B cell (primary cell): ENCODE measurements around the gene CDH13. TPM values are rescaled to one million over a fixed set of nuclear protein-coding genes. Genes with fewer than 3 reads are reported as not detected.

ENCODE experiments used
- ATAC-seq: fragments of 200-7000 bp; cut with Tn5 transposase; one replicate; pipeline ENCODE4 v1.10.0; 2021; ENCODE audit warnings: low read depth, mild to moderate bottlenecking, moderate number of reproducible peaks, moderate library complexity
- CTCF ChIA-PET: fragments of 350-600 bp; sonication (Branson Sonifier 250); formaldehyde crosslinking; loops from one replicate; lab custom pipeline; 2021; ENCODE audit warnings: antibody characterized with exemption, inconsistent platforms; lab: Charles Lee
- POLR2A ChIA-PET: fragments of 350-600 bp; sonication (Branson Sonifier 250); formaldehyde crosslinking; loops from one replicate; lab custom pipeline; 2021; ENCODE audit warnings: antibody characterized with exemption; lab: Charles Lee
- DNase-seq: peaks from one replicate; pipeline ENCODE4 v3.0.0; 2013
- H2AFZ ChIP-seq: 2 replicates; pipeline ENCODE4 v1.6.1; 2012; ENCODE audit warnings: mild to moderate bottlenecking, low read depth, low read length; ENCODE audit not compliant: insufficient read depth, poor library complexity, severe bottlenecking
- H3K27ac ChIP-seq, 2 donors: 1 replicate in 1 of 2; 2 replicates in 1 of 2; pipeline ENCODE4 v1.5.1; 2012 to 2013; ENCODE audit warnings: low read length in 2 of 2, mild to moderate bottlenecking in 2 of 2, moderate library complexity in 1 of 2
- H3K27me3 ChIP-seq, 4 experiments: fragments of 200-600 bp in 1 of 4; sonication (generic) in 1 of 4; replicated peaks in 1 of 4; 1 replicate in 2 of 4; 2 replicates in 2 of 4; pipeline versions ENCODE4 v1.6.1 to v1.7.0; 2013 to 2016; ENCODE audit warnings: low read length in 3 of 4, mild to moderate bottlenecking in 2 of 4, mixed read lengths in 1 of 4, moderate library complexity in 1 of 4; ENCODE audit not compliant: insufficient read depth in 4 of 4, control insufficient read depth in 3 of 4; ENCODE audit errors: control extremely low read depth in 1 of 4
- H3K36me3 ChIP-seq, 2 experiments: replicated peaks in 1 of 2; 1 replicate in 1 of 2; 2 replicates in 1 of 2; pipeline versions ENCODE4 v1.6.1 to v1.7.1; 2013; ENCODE audit warnings: low read length in 1 of 2; ENCODE audit not compliant: insufficient read depth in 2 of 2, control insufficient read depth in 1 of 2; ENCODE audit errors: control extremely low read depth in 1 of 2, extremely low read depth in 1 of 2
- H3K4me1 ChIP-seq, 2 donors: fragments of 200-600 bp in 1 of 2; sonication (generic) in 1 of 2; 1 replicate in 1 of 2; 2 replicates in 1 of 2; pipeline versions ENCODE4 v1.5.1 to v1.6.1; 2013 to 2017; ENCODE audit warnings: low read length in 2 of 2; ENCODE audit not compliant: control insufficient read depth in 2 of 2, insufficient read depth in 2 of 2
- H3K4me2 ChIP-seq: replicated peaks from 2 replicates; pipeline ENCODE3; 2012; ENCODE audit warnings: mild to moderate bottlenecking, low read depth, low read length; ENCODE audit not compliant: poor library complexity, severe bottlenecking
- H3K4me3 ChIP-seq, 5 experiments: fragments of 200-600 bp in 1 of 5; sonication (generic) in 1 of 5; 1 replicate in 3 of 5; 2 replicates in 2 of 5; pipeline versions ENCODE4 v1.5.1 to v1.7.0; 2011 to 2016; ENCODE audit warnings: low read length in 4 of 5, mild to moderate bottlenecking in 4 of 5, low read depth in 2 of 5, control low read depth in 1 of 5, moderate library complexity in 1 of 5; ENCODE audit not compliant: insufficient read depth in 1 of 5; ENCODE audit errors: control extremely low read depth in 1 of 5, extremely low read depth in 1 of 5
- H3K79me2 ChIP-seq: fragments of 200-600 bp; sonication (generic); one replicate; pipeline ENCODE4 v1.6.0; 2016; ENCODE audit warnings: low read length; ENCODE audit not compliant: control insufficient read depth, insufficient read depth
- H3K9ac ChIP-seq: fragments of 200-600 bp; sonication (generic); 2 replicates; pipeline ENCODE4 v1.6.1; 2017; ENCODE audit warnings: mild to moderate bottlenecking, low read length, moderate library complexity
- H3K9me3 ChIP-seq, 3 donors: one replicate each; pipeline versions ENCODE4 v1.6.1 to v1.7.1; 2013; ENCODE audit warnings: low read length in 2 of 3; ENCODE audit not compliant: control insufficient read depth in 2 of 3, insufficient read depth in 1 of 3; ENCODE audit errors: control extremely low read depth in 1 of 3
- H4K20me1 ChIP-seq: 2 replicates; pipeline ENCODE4 v1.6.0; 2012; ENCODE audit warnings: mild to moderate bottlenecking, low read length; ENCODE audit not compliant: insufficient read depth, control insufficient read depth, poor library complexity, severe bottlenecking
- H3K27ac Mint-ChIP-seq: one replicate; pipeline ENCODE4 v1.8.0; 2021; ENCODE audit warnings: mixed read lengths
- H3K27me3 Mint-ChIP-seq: one replicate; pipeline ENCODE4 v1.8.0; 2021; ENCODE audit warnings: mixed read lengths
- H3K4me1 Mint-ChIP-seq: one replicate; pipeline ENCODE4 v1.8.0; 2021; ENCODE audit warnings: mixed read lengths
- H3K4me3 Mint-ChIP-seq: one replicate; pipeline ENCODE4 v1.8.0; 2021; ENCODE audit warnings: mixed read lengths
- H3K9me3 Mint-ChIP-seq: one replicate; pipeline ENCODE4 v1.8.0; 2022; ENCODE audit warnings: mixed read lengths; ENCODE audit not compliant: insufficient read depth
- CTCF ChIP-seq: fragments of 200-600 bp; IDR thresholded peaks from one replicate; pipeline ENCODE4 v1.8.0; 2022; ENCODE audit warnings: antibody characterized with exemption, mild to moderate bottlenecking
- EZH2 ChIP-seq: IDR thresholded peaks from 2 replicates; pipeline ENCODE4 v1.6.1; 2012; ENCODE audit warnings: borderline replicate concordance, low read depth, mild to moderate bottlenecking, moderate library complexity, low read length; ENCODE audit not compliant: insufficient read depth, poor library complexity, severe bottlenecking
- WGBS: methylation state at CpG from one replicate; pipeline ENCODE4 v1.1.5; 2013; ENCODE audit warnings: missing lambda C conversion rate; ENCODE audit not compliant: insufficient coverage; 5-methylcytosine and 5-hydroxymethylcytosine counted together
- intact Hi-C: fragments of 100-400 bp; cut with micrococcal nuclease; formaldehyde crosslinking; loops from one replicate; pipeline ENCODE4 v1.10.0; 2022
- polyA plus RNA-seq: library from polyadenylated mRNA; depleted of rRNA; stranded (reverse); fragments of >200 nt; gene quantifications from 2 replicates; pipeline ENCODE4 v1.2.3, GENCODE V29; 2012
- total RNA-seq, 2 donors: library from RNA; stranded (reverse); fragments of 120-200 nt in 1 of 2; gene quantifications; 1 replicate in 1 of 2; 2 replicates in 1 of 2; pipeline versions ENCODE4 v1.2.3 to v1.2.4, GENCODE V29; 2013 to 2022

Gene CDH13
- total and polyA plus RNA-seq, 2 donors (not counting 1 experiment from before 2014, with no cell fraction given): not detected

GRCh38 chr16:82675300-82675699 is 48.5 kb downstream of the CDH13 start:
- Mint-ChIP-seq H3K27me3 (peaks cover 16% of the 10 kb centered on the region), H3K4me1 (no peaks in the 10 kb centered on the region), H3K9me3 (no peaks in the 10 kb centered on the region), H3K4me3 (no peak overlapping the region), H3K27ac (no peak overlapping the region)
- no peaks in the 10 kb centered on the region for H3K27me3 ChIP-seq
- ATAC-seq (no peak), DNase-seq (no peak)
- H3K79me2 ChIP-seq: no peaks in the 10 kb centered on the region
- intact Hi-C loops: no loop called here
- WGBS: 25% methylated on average over 1 of the region's 3 CpGs
- POLR2A ChIA-PET: no interaction called here
- no peak for TF ChIP-seq CTCF
- no peak for TF ChIP-seq EZH2
- no peaks in the 10 kb centered on the region for H3K9me3 ChIP-seq
- H4K20me1 ChIP-seq: no peaks in the 10 kb centered on the region
- H3K9ac ChIP-seq: no peak overlapping the region
- no peak overlapping the region for H2AFZ ChIP-seq
- H3K27ac ChIP-seq: no peak overlapping the region
- CTCF ChIA-PET: no interaction called here
- no peaks in the 10 kb centered on the region for H3K4me1 ChIP-seq
- H3K36me3 ChIP-seq: no peaks in the 10 kb centered on the region
- H3K4me3 ChIP-seq: no peak overlapping the region
- no peak overlapping the region for H3K4me2 ChIP-seq

- intact Hi-C loops: no loop called here
- Mint-ChIP-seq H3K9me3 (no peaks in the 10 kb centered on the region), H3K4me3 (no peak overlapping the region), H3K27me3 (peaks cover 8% of the 10 kb centered on the region), H3K27ac (no peak overlapping the region), H3K4me1 (no peaks in the 10 kb centered on the region)
- Histone ChIP-seq H4K20me1 (no peaks in the 10 kb centered on the region), H3K9me3 (peaks cover 0 to 3% (median 0%) of the 10 kb centered on the region in 3 donors), H2AFZ (no peak overlapping the region), H3K79me2 (no peaks in the 10 kb centered on the region), H3K9ac (no peak overlapping the region), H3K36me3 (no peaks in the 10 kb centered on the region), H3K4me3 (no peak overlapping the region), H3K4me1 (no peaks in the 10 kb centered on the region), H3K27me3 (no peaks in the 10 kb centered on the region), H3K27ac (no peak overlapping the region), H3K4me2 (no peak overlapping the region)
- DNase-seq (no peak), ATAC-seq (no peak)
- 90% methylated on average over 11 of the region's 11 CpGs for WGBS
- POLR2A ChIA-PET: no interaction called here
- CTCF ChIA-PET: no interaction called here
- TF ChIP-seq CTCF: no peak
Measured at GRCh38 chr16:82681592-82681991, 54.8 kb downstream of the CDH13 start.
